NB4 (cell line): ENCODE results near the gene IFT25.

ENCODE experiments used
- POLR2A ChIP-seq: IDR thresholded peaks from 2 replicates; pipeline ENCODE4 v1.6.1; 2011; ENCODE audit warnings: mild to moderate bottlenecking; ENCODE audit not compliant: insufficient read length; ENCODE audit errors: extremely low read depth
- TF ChIP-seq, protein P1 (sequence below): IDR thresholded peaks from one replicate; pipeline ENCODE4 v1.5.1; 2012; ENCODE audit warnings: low read depth, low read length
- TF ChIP-seq, protein P2 (sequence below): IDR thresholded peaks from 2 replicates; pipeline ENCODE4 v1.6.1; 2011; ENCODE audit warnings: low read depth, low read length

DNA sequence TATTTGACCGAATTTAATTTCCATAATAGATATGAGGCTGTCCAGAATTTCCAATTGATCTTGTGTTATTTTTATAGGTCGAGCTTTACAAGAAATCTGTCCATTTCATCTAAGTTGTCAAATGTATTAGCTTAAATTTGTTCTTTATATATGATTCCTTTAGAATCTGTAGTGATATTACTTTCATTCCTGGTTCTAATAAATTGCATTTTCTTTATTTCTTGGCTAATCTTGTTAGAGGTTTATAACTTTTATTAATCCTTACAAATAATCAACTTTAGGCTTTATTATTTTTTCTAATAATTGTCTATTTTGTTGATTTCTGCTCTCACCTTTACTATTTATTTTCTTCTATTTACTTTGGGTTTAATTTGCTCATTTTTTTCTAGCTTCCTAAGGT lies 14.0 kb downstream of the IFT25 start:
- TF ChIP-seq, protein P1, sequence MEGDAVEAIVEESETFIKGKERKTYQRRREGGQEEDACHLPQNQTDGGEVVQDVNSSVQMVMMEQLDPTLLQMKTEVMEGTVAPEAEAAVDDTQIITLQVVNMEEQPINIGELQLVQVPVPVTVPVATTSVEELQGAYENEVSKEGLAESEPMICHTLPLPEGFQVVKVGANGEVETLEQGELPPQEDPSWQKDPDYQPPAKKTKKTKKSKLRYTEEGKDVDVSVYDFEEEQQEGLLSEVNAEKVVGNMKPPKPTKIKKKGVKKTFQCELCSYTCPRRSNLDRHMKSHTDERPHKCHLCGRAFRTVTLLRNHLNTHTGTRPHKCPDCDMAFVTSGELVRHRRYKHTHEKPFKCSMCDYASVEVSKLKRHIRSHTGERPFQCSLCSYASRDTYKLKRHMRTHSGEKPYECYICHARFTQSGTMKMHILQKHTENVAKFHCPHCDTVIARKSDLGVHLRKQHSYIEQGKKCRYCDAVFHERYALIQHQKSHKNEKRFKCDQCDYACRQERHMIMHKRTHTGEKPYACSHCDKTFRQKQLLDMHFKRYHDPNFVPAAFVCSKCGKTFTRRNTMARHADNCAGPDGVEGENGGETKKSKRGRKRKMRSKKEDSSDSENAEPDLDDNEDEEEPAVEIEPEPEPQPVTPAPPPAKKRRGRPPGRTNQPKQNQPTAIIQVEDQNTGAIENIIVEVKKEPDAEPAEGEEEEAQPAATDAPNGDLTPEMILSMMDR = no peak
- no peak for TF ChIP-seq POLR2A
- TF ChIP-seq, protein P2, sequence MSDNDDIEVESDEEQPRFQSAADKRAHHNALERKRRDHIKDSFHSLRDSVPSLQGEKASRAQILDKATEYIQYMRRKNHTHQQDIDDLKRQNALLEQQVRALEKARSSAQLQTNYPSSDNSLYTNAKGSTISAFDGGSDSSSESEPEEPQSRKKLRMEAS = no peak
